Mesenchymal stem cell (in vitro differentiated cells and primary cell): Measurements from ENCODE around the gene ANGEL1.

Experiments used
- DNase-seq: peaks from one replicate; pipeline ENCODE4 v3.0.0-alpha.2; 2013
- H2AFZ ChIP-seq: one replicate; pipeline ENCODE4 v1.6.1; 2013; ENCODE audit warnings: low read depth, mild to moderate bottlenecking, control low read depth, inconsistent platforms, low read length, moderate library complexity
- H2AK5ac ChIP-seq: 2 replicates; pipeline ENCODE4 v1.6.1; 2013; ENCODE audit warnings: low read length, moderate library complexity, mild to moderate bottlenecking, inconsistent platforms; ENCODE audit not compliant: severe bottlenecking
- H2BK120ac ChIP-seq: one replicate; pipeline ENCODE4 v1.6.1; 2013; ENCODE audit warnings: low read depth, mild to moderate bottlenecking, inconsistent platforms, low read length, moderate library complexity
- H2BK12ac ChIP-seq, 2 experiments: one replicate each; pipeline ENCODE4 v1.6.1; 2013; ENCODE audit warnings: inconsistent platforms in 2 of 2, low read length in 2 of 2, mild to moderate bottlenecking in 2 of 2, moderate library complexity in 2 of 2, control low read depth in 1 of 2
- H2BK15ac ChIP-seq: one replicate; pipeline ENCODE4 v1.6.1; 2013; ENCODE audit warnings: mild to moderate bottlenecking, low read depth, inconsistent platforms; ENCODE audit not compliant: poor library complexity, severe bottlenecking
- H2BK5ac ChIP-seq: 2 replicates; pipeline ENCODE4 v1.6.1; 2013; ENCODE audit warnings: low read depth, mild to moderate bottlenecking, low read length, control low read depth, inconsistent platforms; ENCODE audit not compliant: poor library complexity, severe bottlenecking
- H3K14ac ChIP-seq, 2 experiments: one replicate each; pipeline ENCODE4 v1.6.1; 2013; ENCODE audit warnings: inconsistent platforms in 2 of 2, low read length in 2 of 2, control low read depth in 1 of 2, mild to moderate bottlenecking in 1 of 2, moderate library complexity in 1 of 2
- H3K18ac ChIP-seq, 2 experiments: one replicate each; pipeline ENCODE4 v1.6.1; 2013; ENCODE audit warnings: inconsistent platforms in 2 of 2, low read length in 2 of 2, control low read depth in 1 of 2, low read depth in 1 of 2, mild to moderate bottlenecking in 1 of 2
- H3K23ac ChIP-seq, 2 experiments: one replicate each; pipeline ENCODE4 v1.6.1; 2013; ENCODE audit warnings: inconsistent platforms in 2 of 2, low read length in 2 of 2, mild to moderate bottlenecking in 2 of 2, moderate library complexity in 2 of 2, control low read depth in 1 of 2
- H3K27ac ChIP-seq: 2 replicates; pipeline ENCODE4 v1.5.1; 2013; ENCODE audit warnings: mild to moderate bottlenecking, moderate library complexity, low read length, control low read depth, inconsistent platforms; ENCODE audit not compliant: poor library complexity, severe bottlenecking
- H3K27me3 ChIP-seq, 2 experiments: 2 replicates each; pipeline versions ENCODE4 v1.6.1 to v1.7.0; 2013; ENCODE audit warnings: low read length in 2 of 2, mild to moderate bottlenecking in 2 of 2, moderate library complexity in 2 of 2, control low read depth in 1 of 2, inconsistent platforms in 1 of 2; ENCODE audit not compliant: control insufficient read depth in 1 of 2, insufficient read depth in 1 of 2
- H3K36me3 ChIP-seq, 2 experiments: 2 replicates each; pipeline versions ENCODE4 v1.6.1 to v1.7.0; 2013; ENCODE audit warnings: low read length in 2 of 2, control low read depth in 1 of 2, inconsistent platforms in 1 of 2, low read depth in 1 of 2, mild to moderate bottlenecking in 1 of 2; ENCODE audit not compliant: insufficient read depth in 2 of 2, control insufficient read depth in 1 of 2
- H3K4ac ChIP-seq, 2 experiments: one replicate each; pipeline ENCODE4 v1.6.1; 2013; ENCODE audit warnings: inconsistent platforms in 2 of 2, low read length in 2 of 2, mild to moderate bottlenecking in 2 of 2, moderate library complexity in 2 of 2, control low read depth in 1 of 2, low read depth in 1 of 2
- H3K4me1 ChIP-seq: 2 replicates; pipeline ENCODE4 v1.6.1; 2013; ENCODE audit warnings: low read depth, low read length, control low read depth; ENCODE audit not compliant: control insufficient read depth, insufficient read depth
- H3K4me2 ChIP-seq: 2 replicates; pipeline ENCODE4 v1.6.1; 2013; ENCODE audit warnings: low read length, mild to moderate bottlenecking, inconsistent platforms; ENCODE audit not compliant: poor library complexity, severe bottlenecking
- H3K4me3 ChIP-seq, 2 experiments: 2 replicates each; pipeline versions ENCODE4 v1.5.1 to v1.7.0; 2013; ENCODE audit warnings: low read length in 2 of 2, mild to moderate bottlenecking in 2 of 2, control low read depth in 1 of 2, low read depth in 1 of 2; ENCODE audit not compliant: insufficient read depth in 1 of 2
- H3K79me1 ChIP-seq: replicated peaks from 2 replicates; pipeline ENCODE4 v1.6.1; 2013; ENCODE audit warnings: mild to moderate bottlenecking, control low read depth, low read length, inconsistent platforms; ENCODE audit not compliant: poor library complexity, severe bottlenecking
- H3K9ac ChIP-seq: 2 replicates; pipeline ENCODE4 v1.7.0; 2013; ENCODE audit warnings: mild to moderate bottlenecking, low read length, moderate library complexity
- H3K9me3 ChIP-seq: 2 replicates; pipeline ENCODE4 v1.7.0; 2013; ENCODE audit warnings: mild to moderate bottlenecking, low read length; ENCODE audit not compliant: control insufficient read depth
- H4K8ac ChIP-seq: one replicate; pipeline ENCODE4 v1.6.1; 2013; ENCODE audit warnings: inconsistent platforms, mild to moderate bottlenecking, low read length, moderate library complexity
- H4K91ac ChIP-seq: one replicate; pipeline ENCODE4 v1.6.1; 2013; ENCODE audit warnings: mild to moderate bottlenecking, low read length, inconsistent platforms
- WGBS: methylation state at CpG from one replicate; pipeline ENCODE4 v1.1.7; 2013; ENCODE audit warnings: mixed read lengths; 5-methylcytosine and 5-hydroxymethylcytosine counted together

ANGEL1 gene

DNA sequence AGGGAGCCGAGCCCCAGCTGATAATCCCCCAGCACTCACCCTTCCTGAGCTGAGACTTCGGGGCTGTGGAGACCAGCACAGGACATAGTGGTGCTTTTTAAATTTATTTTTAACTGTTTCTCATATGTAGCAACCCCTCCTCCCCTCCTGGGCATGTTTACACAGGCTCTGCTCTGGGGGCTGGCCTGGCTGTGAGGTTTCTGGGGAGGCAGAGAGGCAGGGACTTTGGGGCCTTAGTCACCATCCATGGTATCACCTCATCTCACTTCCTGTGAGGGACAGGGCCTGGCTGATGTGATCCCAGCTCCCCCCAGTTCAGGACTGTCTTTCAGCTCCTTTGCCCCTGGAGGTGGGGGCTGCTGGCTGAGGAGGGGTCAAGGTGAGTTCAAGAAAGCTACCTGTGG is 31.0 kb downstream of the ANGEL1 start:
- H3K27ac ChIP-seq, result no peak overlapping the region
- peaks cover 20 to 53% of the 10 kb centered on the region in 2 experiments for H3K36me3 ChIP-seq
- H3K27me3 ChIP-seq, result no peaks in the 10 kb centered on the region
- H2AK5ac ChIP-seq, result no peak overlapping the region
- H2BK120ac ChIP-seq, result no peak overlapping the region
- WGBS, result 88% methylated on average over 1 of the region's 2 CpGs
- no peak overlapping the region for H2BK5ac ChIP-seq
- H3K9ac ChIP-seq, result no peak overlapping the region
- DNase-seq, result no peak
- no peak overlapping the region for H2BK15ac ChIP-seq
- H4K8ac ChIP-seq, result no peak overlapping the region
- peaks cover 11% of the 10 kb centered on the region for H3K4me1 ChIP-seq
- no peak overlapping the region for H3K4me3 ChIP-seq
- H3K4me2 ChIP-seq, result no peak overlapping the region
- H3K23ac ChIP-seq, result no peak overlapping the region
- H3K14ac ChIP-seq, result no peak overlapping the region
- H3K18ac ChIP-seq, result peak overlapping the region in 1 of 2 experiments; percentile 18
- H3K4ac ChIP-seq, result no peak overlapping the region
- H4K91ac ChIP-seq, result no peak overlapping the region
- H2BK12ac ChIP-seq, result no peak overlapping the region
- H2AFZ ChIP-seq, result no peak overlapping the region
- H3K79me1 ChIP-seq, result peaks cover 3% of the 10 kb centered on the region
- H3K9me3 ChIP-seq, result no peaks in the 10 kb centered on the region

DNA sequence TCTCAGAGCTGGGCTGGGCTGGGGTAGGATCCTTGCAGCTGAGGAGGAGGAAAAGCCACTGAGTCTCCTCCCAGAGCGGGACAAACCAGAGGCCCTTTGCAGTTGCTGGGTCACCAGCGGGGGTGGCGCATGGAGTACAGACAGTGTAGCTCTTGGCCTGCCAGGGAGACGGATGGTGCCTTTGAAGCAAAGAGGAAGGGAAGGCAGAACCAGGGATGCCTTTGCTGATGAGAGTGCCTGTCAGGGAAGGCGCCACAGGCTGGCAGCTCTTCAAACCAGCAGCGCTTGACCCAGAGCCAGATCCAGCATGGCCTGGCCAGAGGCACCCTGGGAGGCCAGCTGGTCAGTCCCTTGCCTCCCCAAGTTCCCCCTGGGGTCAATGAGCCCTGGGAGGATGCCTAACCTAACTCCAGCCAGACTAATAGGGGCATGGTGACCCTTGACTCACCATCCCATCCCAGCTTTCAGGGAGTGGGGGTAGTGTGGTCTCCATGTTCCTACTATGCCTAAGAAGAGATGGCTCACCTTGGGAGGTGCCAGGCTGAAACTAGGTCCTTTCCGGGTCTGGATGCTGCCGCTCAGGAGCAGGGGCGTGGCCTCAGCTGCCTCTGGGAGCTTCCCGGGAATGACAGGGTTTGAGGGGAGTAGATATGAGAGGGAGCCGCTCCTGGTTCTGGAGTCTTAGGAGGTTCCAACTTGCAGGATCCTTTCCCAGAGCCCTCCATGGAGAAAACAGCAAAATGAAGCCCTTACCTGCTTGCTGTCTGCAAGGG is 31.6 kb downstream of the ANGEL1 start:
- H3K27ac ChIP-seq, result no peak overlapping the region
- H2AFZ ChIP-seq, result no peak overlapping the region
- peak overlapping the region; percentile 4 for H4K91ac ChIP-seq
- H3K23ac ChIP-seq, result no peak overlapping the region
- H3K36me3 ChIP-seq, result peaks cover 16 to 54% of the 10 kb centered on the region in 2 experiments
- no peak overlapping the region for H2BK15ac ChIP-seq
- peaks cover 3% of the 10 kb centered on the region for H3K79me1 ChIP-seq
- no peak overlapping the region for H2BK120ac ChIP-seq
- no peak overlapping the region for H3K4me3 ChIP-seq
- no peak overlapping the region for H4K8ac ChIP-seq
- no peak for DNase-seq
- no peak overlapping the region for H3K14ac ChIP-seq
- no peak overlapping the region for H2AK5ac ChIP-seq
- H3K18ac ChIP-seq, result peak overlapping the region in 1 of 2 experiments; percentile 18
- H3K4ac ChIP-seq, result no peak overlapping the region
- H3K4me2 ChIP-seq, result no peak overlapping the region
- no peaks in the 10 kb centered on the region for H3K9me3 ChIP-seq
- no peak overlapping the region for H2BK5ac ChIP-seq
- H3K9ac ChIP-seq, result no peak overlapping the region
- no peak overlapping the region for H2BK12ac ChIP-seq
- peaks cover 16% of the 10 kb centered on the region for H3K4me1 ChIP-seq
- WGBS, result 89% methylated on average over 9 of the region's 11 CpGs
- no peaks in the 10 kb centered on the region for H3K27me3 ChIP-seq

DNA sequence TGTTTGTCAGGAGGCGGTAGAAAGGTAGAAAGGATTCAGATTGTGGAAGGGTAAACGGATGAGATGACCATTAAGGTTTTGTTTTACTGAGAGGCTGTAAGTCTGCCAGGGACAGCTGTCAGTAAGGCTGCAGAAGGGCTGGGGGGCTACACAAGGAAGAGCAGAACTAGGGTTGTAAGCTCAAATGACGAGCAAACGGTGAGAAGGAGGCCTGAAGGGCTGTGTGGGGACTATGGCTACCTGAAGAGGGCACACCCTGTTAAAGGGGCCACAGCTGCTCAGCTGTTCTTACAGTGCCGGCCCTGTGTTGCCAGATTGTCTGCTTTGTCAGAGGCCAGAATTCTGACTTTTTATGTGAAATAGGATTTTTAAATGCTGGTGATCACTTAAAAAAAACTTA is 32.3 kb downstream of the ANGEL1 start:
- H3K4me1 ChIP-seq, result peaks cover 16% of the 10 kb centered on the region
- H2BK12ac ChIP-seq, result no peak overlapping the region
- H2BK15ac ChIP-seq, result no peak overlapping the region
- no peak overlapping the region for H2AK5ac ChIP-seq
- H3K36me3 ChIP-seq, result peaks cover 12 to 61% of the 10 kb centered on the region in 2 experiments
- H3K4ac ChIP-seq, result no peak overlapping the region
- no peaks in the 10 kb centered on the region for H3K27me3 ChIP-seq
- H3K79me1 ChIP-seq, result peaks cover 3% of the 10 kb centered on the region
- 67% methylated on average over 4 of the region's 5 CpGs for WGBS
- DNase-seq, result no peak
- H3K4me3 ChIP-seq, result no peak overlapping the region
- no peak overlapping the region for H4K91ac ChIP-seq
- H3K9ac ChIP-seq, result no peak overlapping the region
- H2AFZ ChIP-seq, result no peak overlapping the region
- H4K8ac ChIP-seq, result no peak overlapping the region
- no peak overlapping the region for H3K4me2 ChIP-seq
- H3K23ac ChIP-seq, result no peak overlapping the region
- no peak overlapping the region for H3K27ac ChIP-seq
- H3K9me3 ChIP-seq, result no peaks in the 10 kb centered on the region
- H2BK5ac ChIP-seq, result no peak overlapping the region
- no peak overlapping the region for H2BK120ac ChIP-seq
- no peak overlapping the region for H3K14ac ChIP-seq
- no peak overlapping the region for H3K18ac ChIP-seq

DNA sequence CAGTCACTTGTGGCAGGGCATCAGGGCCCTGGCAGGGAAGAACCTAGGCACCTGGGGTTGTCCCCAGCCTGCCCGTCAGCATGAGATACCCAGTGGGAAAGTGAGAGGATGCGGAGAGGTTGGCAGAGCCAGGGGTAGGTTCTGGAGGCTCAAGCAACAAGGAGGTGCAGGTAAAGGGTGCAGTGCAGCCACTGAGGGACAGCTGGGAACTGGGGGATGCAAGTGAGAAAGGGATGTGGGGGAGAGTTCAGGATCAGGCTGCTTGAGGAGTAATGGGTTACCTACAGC is 32.7 kb downstream of the ANGEL1 start:
- Histone ChIP-seq H3K9ac (no peak overlapping the region), H2BK5ac (no peak overlapping the region), H3K79me1 (peaks cover 3% of the 10 kb centered on the region), H2BK120ac (no peak overlapping the region), H4K8ac (no peak overlapping the region), H3K9me3 (no peaks in the 10 kb centered on the region), H2BK15ac (no peak overlapping the region), H3K4ac (no peak overlapping the region), H3K14ac (no peak overlapping the region), H2AFZ (no peak overlapping the region), H3K36me3 (peaks cover 12 to 62% of the 10 kb centered on the region in 2 experiments), H2AK5ac (no peak overlapping the region), H4K91ac (no peak overlapping the region), H3K18ac (no peak overlapping the region), H3K27me3 (no peaks in the 10 kb centered on the region), H3K23ac (no peak overlapping the region), H2BK12ac (no peak overlapping the region), H3K4me3 (no peak overlapping the region), H3K4me1 (peaks cover 16% of the 10 kb centered on the region), H3K27ac (no peak overlapping the region), H3K4me2 (no peak overlapping the region)
- DNase-seq, result no peak
- WGBS, result 98% methylated on average over 2 of the region's 2 CpGs
